ENCODE results near the gene MRPL36.
A peak's percentile ranks its signal among the peaks of the same experiment; 100 is the strongest.
"Not testable (repeated sequence)": the region's sequence is repeated elsewhere in the genome, so short reads cannot be mapped to it uniquely, and the experiment has no call there.

MRPL36 gene

DNA sequence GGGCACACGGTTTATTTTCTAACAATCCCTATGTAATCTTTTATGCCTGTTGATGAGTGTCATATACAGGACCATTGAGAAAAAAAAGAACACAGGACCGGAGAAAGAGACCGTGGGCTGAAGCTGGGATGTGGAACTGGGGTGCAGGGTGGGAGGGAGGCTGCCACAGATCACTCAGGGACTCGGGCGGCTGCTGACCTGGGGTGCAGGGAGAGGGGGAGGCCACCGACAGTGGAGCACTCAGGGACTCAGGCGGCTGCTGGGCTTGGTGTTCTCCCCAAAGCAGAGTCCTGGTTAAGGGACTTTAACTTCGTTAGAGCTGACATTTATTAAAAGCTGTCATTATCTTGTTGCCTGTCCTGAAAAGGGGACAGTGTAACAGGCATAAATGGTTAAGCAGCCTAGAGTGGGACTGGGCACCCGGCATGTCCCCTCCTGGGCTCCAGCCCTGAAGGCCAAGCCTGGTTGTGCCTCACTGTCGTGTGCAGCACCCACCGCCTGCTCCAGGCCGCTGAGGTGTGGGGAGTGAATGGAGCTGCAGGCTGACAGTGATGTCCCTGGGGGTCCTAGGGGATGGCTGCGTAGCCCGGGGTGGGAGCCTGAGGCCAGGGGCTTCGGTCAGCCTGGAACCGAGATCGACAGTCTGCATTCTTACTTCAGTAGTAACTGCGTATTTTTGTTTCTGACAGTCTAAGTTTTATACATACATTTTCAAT lies 15.6 kb upstream of the MRPL36 start:
- DNase-seq (ENCODE audit: low spot score): no peak

DNA sequence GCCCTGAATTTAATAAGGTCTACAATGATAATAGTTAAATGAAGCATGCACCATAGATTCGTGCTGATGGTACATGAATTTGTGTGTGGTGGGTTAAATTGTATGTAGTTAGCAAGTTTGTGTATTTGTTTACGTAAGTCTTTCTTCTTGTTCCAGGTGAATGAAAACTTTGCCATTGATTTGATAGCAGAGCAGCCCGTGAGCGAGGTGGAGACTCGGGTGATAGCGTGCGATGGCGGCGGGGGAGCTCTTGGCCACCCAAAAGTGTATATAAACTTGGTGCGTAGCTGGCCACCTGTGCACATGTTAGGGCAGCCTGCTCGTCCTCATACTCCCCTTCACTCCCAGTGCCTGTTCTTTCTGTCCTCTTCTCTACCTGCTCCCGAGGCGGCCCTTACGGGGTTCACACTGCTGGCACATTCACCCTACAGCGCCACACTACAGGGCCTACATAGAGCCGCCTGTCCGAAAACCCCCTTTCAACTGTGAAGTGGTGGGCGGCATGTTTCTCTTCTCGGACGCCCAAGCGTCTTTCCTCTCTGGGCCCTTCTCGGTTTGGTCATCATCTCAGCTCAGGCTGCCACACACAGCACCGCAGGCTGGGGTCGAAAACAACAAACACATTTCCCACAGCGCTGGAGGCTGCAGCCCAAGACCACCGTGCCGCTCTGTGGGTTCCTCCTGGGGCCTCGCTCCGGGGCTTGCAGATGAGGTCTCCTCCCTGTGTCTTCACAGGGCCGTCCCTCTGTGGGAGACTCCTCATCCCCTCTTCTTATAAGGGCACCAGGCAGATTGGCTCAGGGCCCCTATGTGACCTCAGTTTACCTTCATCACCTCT lies 14.8 kb upstream of the MRPL36 start:
- no peak for DNase-seq (ENCODE audit: low spot score)

GRCh38 chr5:1810581-1811101 lies 11.0 kb upstream of the MRPL36 start:
- DNase-seq (ENCODE audit: low spot score): no peak

GRCh38 chr5:1809416-1810035 lies 9.9 kb upstream of the MRPL36 start:
- no peak for DNase-seq (ENCODE audit: low spot score)

- DNase-seq (ENCODE audit: low spot score): no peak
These were observed 8.8 kb upstream of the MRPL36 start for GRCh38 chr5:1808439-1808838.

- no peak for DNase-seq (ENCODE audit: low spot score)
These were observed 8.0 kb upstream of the MRPL36 start for GRCh38 chr5:1807451-1808185.

- no peak for DNase-seq (ENCODE audit: low spot score)
These were observed 7.3 kb upstream of the MRPL36 start for GRCh38 chr5:1806974-1807373.

DNA sequence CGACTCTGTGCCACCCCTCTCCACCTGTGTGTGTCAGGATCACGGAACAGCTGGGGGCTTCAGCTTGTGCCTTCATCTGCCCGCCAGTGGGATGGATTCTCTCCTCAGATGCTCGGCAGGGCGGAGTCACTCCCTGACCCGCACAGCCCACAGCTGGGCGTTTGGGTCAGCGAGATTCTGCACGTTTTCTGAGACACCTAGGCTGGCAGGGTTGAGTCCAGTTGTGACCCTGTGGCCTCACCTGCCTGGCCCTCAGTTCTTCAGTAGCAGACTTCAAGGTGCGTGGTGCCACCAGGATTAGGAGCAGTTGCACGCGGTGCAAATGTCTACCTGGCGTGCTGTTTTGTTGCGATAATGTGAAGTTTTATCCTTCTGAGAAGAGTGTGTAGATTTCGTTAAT lies 6.6 kb upstream of the MRPL36 start:
- DNase-seq (ENCODE audit: low spot score): no peak

DNA sequence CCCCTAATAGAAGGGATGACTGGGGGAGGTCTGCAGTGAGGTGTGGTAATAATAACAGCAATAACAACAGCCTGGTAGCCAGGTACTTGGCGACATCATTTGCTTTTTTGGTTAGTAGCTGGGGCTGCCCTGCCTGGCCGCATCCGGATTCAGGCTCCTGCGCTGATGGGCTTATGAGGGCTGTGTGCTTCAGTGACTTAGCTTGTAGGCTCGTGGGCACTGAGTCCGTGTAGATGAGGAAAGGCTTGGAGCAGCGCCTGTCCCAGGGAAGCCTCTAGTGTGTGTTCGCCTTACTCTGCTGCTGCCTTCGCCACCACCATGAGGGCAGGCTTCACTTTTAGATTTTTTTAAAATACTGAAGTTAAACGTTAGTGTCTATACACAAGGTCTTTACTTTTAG lies 6.1 kb upstream of the MRPL36 start:
- DNase-seq (ENCODE audit: low spot score): no peak

- no peak for DNase-seq (ENCODE audit: low spot score)
These were observed 5.7 kb upstream of the MRPL36 start for GRCh38 chr5:1805326-1805725.

DNA sequence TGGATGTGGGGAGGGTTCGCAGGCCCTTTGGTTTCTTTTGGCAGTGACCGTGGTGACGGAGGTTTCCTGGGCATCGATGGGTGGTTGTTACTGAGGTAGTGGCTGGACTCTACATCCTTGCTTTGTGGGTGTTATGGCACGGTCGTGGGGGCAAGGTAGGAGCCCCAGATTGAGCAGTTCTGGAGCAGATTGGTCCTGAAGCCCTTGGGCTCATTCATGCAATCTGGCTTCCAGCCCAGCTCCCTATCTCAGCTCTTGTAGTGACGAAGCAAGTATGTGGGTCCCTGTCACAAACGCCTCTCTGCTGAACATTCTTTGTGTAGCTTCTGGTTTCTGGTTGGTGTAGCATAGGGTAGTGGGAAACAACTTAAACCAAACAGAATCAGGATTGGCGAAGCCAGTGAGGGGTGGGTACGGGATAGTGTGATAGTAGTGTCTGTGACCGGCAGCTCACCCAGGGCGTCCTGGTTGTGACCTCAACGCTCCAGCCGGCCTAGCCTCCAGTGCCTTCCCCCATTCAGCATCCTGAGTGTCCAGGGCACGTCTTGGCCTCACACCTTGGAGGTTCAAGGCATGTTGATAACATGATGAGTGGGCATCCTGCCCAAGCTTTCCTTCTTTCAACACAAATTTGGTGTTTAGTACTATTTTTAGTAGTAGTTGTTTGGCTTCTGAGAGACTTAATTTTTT lies 4.5 kb upstream of the MRPL36 start:
- DNase-seq (ENCODE audit: low spot score): no peak

DNA sequence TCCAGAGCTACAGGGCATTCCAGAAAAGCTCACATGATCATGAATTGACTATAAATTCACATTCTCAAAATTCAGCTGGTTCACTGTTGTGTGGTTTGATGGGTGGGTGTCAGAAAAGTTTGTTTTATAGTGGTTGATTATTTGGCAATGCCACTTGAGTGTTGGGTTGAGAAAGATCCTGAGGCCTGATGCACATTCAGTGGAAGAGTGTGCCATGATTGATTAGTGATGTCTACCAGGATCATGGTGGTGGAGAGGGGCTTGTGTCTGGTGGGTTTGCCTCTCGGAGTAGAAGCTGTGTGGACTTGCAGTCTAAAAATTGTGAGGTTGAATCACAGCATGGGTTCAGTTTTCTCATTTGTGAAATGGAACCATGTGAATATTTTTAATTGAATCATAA lies 3.6 kb upstream of the MRPL36 start:
- no peak for DNase-seq (ENCODE audit: low spot score)

DNA sequence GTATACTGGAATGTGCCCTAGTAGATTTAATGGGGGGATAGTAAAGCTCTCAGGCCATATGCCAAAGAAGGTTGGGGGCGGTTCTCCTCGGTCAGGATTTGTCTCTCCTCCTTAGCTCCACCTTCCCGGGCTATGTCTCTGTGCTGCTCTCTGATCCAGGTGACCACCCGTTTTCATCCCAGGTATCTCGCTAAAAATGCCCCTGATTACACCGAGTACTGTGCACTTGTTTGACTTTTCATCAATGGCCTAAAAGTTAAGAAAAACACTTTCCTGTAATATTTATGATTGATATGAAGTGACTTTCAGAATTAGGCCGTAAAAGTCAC lies 2.3 kb upstream of the MRPL36 start:
- DNase-seq (ENCODE audit: low spot score): peak; percentile 35

DNA sequence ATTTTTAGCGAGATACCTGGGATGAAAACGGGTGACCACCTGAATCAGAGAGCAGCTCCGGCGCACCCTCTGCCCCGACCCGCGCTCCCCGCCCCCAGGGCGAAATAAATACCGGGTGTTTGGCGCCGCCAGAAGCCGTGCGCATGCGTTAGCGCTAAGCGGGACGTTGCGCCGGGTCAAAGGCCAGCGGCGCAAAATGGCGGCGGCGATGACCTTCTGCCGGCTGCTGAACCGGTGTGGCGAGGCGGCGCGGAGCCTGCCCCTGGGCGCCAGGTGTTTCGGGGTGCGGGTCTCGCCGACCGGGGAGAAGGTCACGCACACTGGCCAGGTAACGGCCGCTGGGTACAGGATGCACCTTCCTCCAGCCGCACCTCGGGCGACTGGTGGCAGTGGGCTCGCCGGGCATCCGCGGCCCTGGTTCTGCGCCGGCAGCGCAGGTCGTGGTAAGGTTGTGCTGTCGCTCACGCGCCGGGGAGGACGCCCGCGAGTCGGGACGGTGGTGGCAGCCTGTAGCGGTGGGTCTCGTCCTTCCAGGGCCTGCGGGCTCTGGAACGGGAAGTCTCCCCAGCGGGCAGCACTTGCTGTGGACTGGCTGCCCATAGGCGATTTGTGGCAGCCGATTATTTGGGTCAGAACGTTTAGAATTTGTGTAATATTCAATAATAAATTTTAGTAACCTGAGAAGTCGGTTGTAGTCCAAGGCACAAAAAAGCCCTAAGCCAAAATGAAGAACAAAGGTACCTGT lies 1.8 kb upstream of the MRPL36 start, which contains the start of gene NDUFS6:
TSS of gene NDUFS6 (plus strand) at position 186 of the 745 bp plus-strand sequence. CDS start at position 197, 11 bp downstream.
- DNase-seq (ENCODE audit: low spot score): peak; percentile 78

DNA sequence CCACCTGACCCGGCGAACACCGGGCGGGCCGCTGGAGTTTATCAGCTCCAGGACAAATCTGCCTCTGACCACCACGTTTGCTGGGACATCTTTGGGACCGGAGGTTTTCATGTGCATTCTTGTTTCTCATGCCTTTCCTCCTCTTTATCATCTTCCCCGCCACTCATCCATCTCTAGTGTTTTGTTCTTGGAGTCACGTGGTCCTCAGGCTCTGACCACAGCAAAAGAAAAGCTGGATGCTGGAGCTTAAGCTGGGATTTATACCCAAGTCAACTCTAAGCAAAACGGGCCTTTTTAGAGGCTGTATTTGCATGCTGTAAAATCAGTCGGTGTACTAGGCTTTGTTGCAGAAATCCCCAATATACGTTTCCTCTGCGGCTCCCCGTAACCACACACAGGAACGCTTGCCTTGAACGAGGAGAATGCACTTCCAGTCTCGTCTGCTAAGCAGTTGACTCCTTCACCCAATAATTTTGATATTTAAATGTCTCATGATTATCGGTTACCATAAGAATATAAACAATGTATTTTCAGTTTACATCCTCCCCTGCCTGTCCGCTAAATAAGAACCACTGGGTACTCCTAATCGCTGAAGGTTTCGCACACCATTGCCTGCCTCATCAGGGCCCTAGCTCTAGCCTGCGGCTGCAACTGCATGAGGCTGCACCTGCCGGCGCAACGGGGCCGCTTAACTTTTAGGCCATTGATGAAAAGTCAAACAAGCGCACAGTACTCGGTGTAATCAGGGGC lies 1.0 kb upstream of the MRPL36 start:
- DNase-seq (ENCODE audit: low spot score): peak; percentile 74

- no peak for DNase-seq (ENCODE audit: low spot score)
These were observed 481 bp downstream of the MRPL36 start for GRCh38 chr5:1799110-1799601.

DNA sequence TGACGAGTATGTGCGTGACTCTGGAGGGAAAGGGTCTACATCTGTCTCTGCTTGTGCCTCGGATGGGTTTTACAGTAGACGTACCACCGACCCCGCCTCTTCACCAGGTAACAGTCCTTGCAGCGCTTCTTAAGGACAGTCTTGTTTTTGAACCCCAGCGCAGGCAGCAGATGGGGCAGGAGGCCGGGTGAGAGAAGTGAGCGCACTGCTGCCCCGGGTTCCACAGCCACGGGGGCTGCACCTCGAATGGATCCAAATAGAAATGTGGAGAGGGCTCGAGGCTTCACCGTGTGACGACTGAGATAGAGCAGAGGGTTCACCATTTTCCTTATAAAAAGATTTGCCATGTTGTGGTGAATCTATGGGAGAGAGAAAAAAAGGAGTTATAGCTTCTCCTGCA lies 1.0 kb downstream of the MRPL36 start:
- DNase-seq (ENCODE audit: low spot score): not testable (repeated sequence)

GRCh38 chr5:1797855-1798254 lies 1.8 kb downstream of the MRPL36 start:
- DNase-seq (ENCODE audit: low spot score): no peak

GRCh38 chr5:1797103-1797800 lies 2.4 kb downstream of the MRPL36 start:
- no peak for DNase-seq (ENCODE audit: low spot score)
